Stimulated activated CD4-positive, alpha-beta T cell treated with anti-CD3 and anti-CD28 coated beads, TNF-alpha, amount 100 ng/mL, for 48 hours (primary cell): ENCODE measurements around the gene CSRP1.

Experiments
- DNase-seq, 3 donors: peaks; one replicate each; pipeline ENCODE4 v3.0.0-alpha.2; 2020; ENCODE audit warnings: low read depth in 3 of 3

Gene CSRP1

DNA sequence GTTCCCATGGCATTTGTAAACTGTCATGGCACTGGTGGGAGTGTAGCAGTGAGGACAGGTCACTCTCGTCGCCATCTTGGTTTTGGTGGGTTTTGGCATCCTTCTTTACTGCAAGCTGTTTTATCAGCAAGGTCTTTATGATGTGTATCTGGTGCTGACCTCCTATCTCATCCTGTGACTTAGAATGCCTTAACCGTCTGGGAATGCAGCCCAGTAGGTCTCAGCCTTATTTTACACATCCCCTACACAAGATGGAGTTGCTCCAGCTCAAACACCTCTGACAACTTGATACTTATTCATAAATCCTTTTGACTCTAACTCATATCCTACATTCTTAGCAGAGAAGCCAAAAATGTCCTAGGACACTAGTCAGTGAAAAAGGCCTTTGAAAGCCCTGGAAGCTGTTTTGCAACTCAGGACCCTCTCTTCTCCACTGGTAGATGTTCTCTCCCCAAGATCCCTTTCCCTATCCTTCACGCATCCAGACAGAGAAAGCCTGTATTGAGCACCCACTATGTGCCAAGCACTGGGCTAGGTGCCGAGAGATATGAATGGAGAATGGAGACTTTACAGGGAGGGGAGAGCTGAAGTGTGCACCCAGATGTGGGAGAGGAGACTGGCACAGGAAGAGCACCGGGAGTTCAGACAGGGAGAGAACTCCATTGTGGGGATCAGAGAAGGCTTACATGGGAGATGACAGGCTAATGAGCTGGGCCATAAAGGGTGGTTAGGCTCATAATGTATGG is 6.7 kb upstream of the CSRP1 start:
- no peak for DNase-seq

- DNase-seq: no peak
Observed at GRCh38 chr1:201511941-201512539, 5.1 kb upstream of the CSRP1 start.

- no peak for DNase-seq
Observed at GRCh38 chr1:201511396-201511940, 4.5 kb upstream of the CSRP1 start.

DNA sequence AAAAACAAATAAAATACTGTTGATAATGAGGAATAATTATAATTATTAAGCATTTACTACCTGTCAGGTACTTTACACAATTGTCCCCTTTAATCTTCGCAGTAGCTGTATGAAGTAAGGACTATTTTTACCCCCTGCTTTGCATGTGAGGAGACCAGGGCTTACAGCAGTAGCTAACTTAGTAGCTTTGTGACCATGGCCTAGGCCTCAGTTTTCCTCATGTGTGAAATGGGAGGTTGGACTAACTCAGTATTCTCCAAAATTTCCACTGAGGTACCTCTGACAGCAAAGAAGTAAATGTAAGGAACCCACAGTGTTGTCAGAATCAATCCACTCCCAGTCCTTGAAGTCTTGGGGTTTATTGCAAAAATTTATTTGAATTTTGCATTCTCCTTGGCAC is 3.8 kb upstream of the CSRP1 start:
- DNase-seq: no peak

- DNase-seq: no peak
Observed at GRCh38 chr1:201509601-201510374, 2.9 kb upstream of the CSRP1 start.

GRCh38 chr1:201508809-201509208 is 1.9 kb upstream of the CSRP1 start:
- no peak for DNase-seq

GRCh38 chr1:201507360-201507675 is 395 bp upstream of the CSRP1 start:
- DNase-seq: no peak

- DNase-seq: no peak
Observed at GRCh38 chr1:201506092-201506491, 831 bp downstream of the CSRP1 start.

DNA sequence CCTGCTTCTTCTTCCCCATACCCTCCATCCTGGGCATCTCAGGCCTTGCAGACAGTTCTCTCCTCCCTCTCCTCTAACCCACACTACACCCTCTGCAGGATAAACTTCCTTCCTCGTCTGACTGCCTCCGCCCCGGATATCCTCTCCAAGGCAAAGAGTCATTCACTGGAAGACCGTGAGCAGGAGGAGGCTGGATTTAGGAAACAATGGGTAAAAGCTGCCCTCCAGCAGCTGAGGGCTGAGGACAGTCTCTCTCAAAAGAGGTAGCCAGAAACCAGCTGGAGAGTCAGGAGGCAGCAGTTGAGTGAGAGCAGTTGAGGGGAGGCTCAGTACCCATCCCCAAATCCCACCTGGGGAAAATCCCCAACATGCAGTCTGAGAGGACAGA is 1.4 kb downstream of the CSRP1 start:
- no peak for DNase-seq

GRCh38 chr1:201504799-201505502 is 2.0 kb downstream of the CSRP1 start:
- no peak for DNase-seq

GRCh38 chr1:201504179-201504631 is 2.7 kb downstream of the CSRP1 start:
- no peak for DNase-seq

GRCh38 chr1:201503397-201504176 is 3.3 kb downstream of the CSRP1 start:
- DNase-seq: no peak

- no peak for DNase-seq
Observed at GRCh38 chr1:201502511-201502857, 4.4 kb downstream of the CSRP1 start.

- no peak for DNase-seq
Observed at GRCh38 chr1:201501812-201502510, 5.0 kb downstream of the CSRP1 start.

DNA sequence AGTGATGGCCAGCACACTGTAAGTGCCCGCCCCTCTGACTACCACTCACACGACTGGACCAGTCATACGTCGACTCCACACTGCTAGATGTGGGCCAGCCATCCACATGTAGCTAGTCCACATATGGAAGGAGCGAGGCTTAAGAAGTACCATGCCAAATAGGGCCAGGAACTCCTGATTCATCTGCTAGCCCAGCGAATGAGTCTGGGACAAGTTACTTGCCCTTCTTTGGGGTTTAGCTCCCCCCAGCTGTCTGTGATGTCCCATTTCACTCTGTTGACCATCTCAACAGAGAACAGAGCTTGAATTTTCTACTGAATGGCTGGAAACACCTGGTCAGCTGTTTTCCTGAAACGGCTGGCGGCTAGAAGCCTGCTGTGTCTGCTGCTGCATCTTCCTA is 5.8 kb downstream of the CSRP1 start:
- no peak for DNase-seq

- DNase-seq: no peak
Observed at GRCh38 chr1:201500670-201501120, 6.2 kb downstream of the CSRP1 start.

DNA sequence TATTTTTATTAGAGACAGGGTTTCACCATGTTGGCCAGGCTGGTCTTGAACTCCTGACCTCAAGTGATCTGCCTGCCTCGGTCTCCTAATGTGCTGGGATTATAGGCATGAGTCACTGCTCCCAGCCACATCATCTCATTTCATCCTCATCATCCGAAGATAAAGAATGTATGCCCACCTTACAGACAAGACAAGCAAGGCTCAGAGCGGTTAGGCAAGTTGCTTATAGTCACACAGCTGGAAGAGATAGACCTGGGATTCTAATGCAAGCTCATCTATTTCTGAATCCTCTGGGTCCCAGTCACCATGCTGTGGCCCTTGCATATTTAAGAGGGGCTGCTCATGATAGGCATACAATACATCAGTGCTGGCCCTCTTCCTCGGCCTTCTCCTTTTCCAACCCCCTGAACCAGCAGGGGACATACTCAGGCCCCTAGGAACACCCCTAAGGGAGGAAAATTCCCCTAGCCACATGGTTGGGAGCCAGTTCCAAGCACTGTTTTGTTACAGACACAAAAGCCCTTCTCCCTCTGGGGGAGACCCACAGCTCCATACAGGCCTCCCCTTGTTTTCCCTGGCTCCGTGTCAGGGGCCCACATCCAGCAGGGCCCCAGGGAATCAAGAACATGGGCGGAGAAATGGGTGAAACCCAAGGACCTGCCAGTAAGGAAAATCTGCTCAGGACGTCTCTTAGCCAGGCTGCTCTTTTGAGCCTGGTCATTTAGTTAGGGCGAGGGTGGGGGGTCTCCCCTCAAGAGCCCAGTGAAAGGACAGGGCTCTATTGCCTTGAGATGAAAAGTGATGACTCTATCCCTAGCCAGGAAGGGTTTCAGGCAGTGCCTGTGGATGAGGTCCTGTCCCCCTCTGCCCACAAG is 6.9 kb downstream of the CSRP1 start:
- DNase-seq: no peak

DNA sequence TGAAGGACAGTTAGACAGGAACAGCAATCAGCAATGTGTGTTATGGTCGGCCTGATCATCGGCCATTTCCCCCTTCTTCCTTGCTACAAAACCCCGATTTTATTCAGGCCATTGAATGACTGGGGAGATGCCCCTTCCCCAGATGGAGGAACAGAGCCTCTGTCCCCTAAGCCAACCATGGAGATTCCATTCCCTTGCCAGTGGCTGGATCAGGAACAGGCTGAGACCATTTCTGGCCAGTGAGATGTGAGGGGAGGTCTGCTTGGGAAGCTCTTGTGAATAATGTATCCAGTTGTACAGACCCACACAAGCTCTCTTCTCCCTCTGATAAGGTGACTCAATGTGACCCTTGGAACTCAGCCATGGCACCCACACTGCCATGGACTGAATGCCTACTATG is 7.7 kb downstream of the CSRP1 start:
- no peak for DNase-seq

GRCh38 chr1:201498621-201499020 is 8.3 kb downstream of the CSRP1 start:
- no peak for DNase-seq
